ENCODE results near the gene TMEM200A.

GRCh38 chr6:130379223-130379622 lies 13.4 kb downstream of the TMEM200A start:
- TF ChIP-seq CTCF (conservative IDR thresholded peaks at IDR 0.05 in 1 of 2, IDR thresholded peaks at IDR 0.05 in 1 of 2; ENCODE audit: extremely low read depth in 1 of 2, insufficient read depth in 1 of 2, low read depth in 1 of 2, low read length in 2 of 2) (no peak), EZH2 (IDR thresholded peaks at IDR 0.05; ENCODE audit: borderline replicate concordance, low read length) (no peak)
